Liver (tissue), 9 donors: ENCODE measurements around the gene DNAH3. TPM values are rescaled to one million over a fixed set of nuclear protein-coding genes. Genes with fewer than 3 reads are reported as not detected.

Experiments used
- DNase-seq: peaks from one replicate; pipeline ENCODE4 v3.0.0-alpha.2; 2017; ENCODE audit warnings: low spot score
- H3K27ac ChIP-seq, 2 donors: one replicate each; pipeline ENCODE4 v1.7.0; 2013; ENCODE audit warnings: inconsistent platforms in 2 of 2, low read length in 2 of 2, control low read depth in 1 of 2, low read depth in 1 of 2, mild to moderate bottlenecking in 1 of 2
- H3K27me3 ChIP-seq, 4 donors: one replicate each; pipeline versions ENCODE4 v1.6.1 to v1.7.0; 2013; ENCODE audit warnings: low read length in 3 of 4, inconsistent platforms in 1 of 4, mild to moderate bottlenecking in 1 of 4, moderate library complexity in 1 of 4; ENCODE audit not compliant: control insufficient read depth in 4 of 4, insufficient read depth in 4 of 4
- H3K36me3 ChIP-seq, 4 donors: one replicate each; pipeline versions ENCODE4 v1.6.1 to v1.7.0; 2013; ENCODE audit warnings: low read length in 3 of 4, mild to moderate bottlenecking in 3 of 4, low read depth in 1 of 4, moderate library complexity in 1 of 4; ENCODE audit not compliant: control insufficient read depth in 4 of 4, insufficient read depth in 3 of 4
- H3K4me1 ChIP-seq, 4 donors: one replicate each; pipeline versions ENCODE4 v1.6.1 to v1.7.0; 2013; ENCODE audit warnings: low read length in 3 of 4, mild to moderate bottlenecking in 3 of 4, moderate library complexity in 1 of 4; ENCODE audit not compliant: control insufficient read depth in 4 of 4, insufficient read depth in 4 of 4
- H3K4me3 ChIP-seq, 3 donors: one replicate each; pipeline versions ENCODE4 v1.6.1 to v1.7.0; 2013; ENCODE audit warnings: low read length in 3 of 3, control low read depth in 1 of 3, low read depth in 1 of 3, mild to moderate bottlenecking in 1 of 3
- H3K9ac ChIP-seq, 2 donors: one replicate each; pipeline ENCODE4 v1.7.0; 2013; ENCODE audit warnings: low read length in 2 of 2, mild to moderate bottlenecking in 2 of 2, moderate library complexity in 2 of 2, control low read depth in 1 of 2, low read depth in 1 of 2
- H3K9me3 ChIP-seq, 4 donors: one replicate each; pipeline versions ENCODE4 v1.6.1 to v1.7.0; 2013; ENCODE audit warnings: low read length in 3 of 4; ENCODE audit not compliant: control insufficient read depth in 4 of 4
- EGR1 ChIP-seq, 2 donors: IDR thresholded peaks; 2 replicates each; pipeline ENCODE4 v1.6.1; 2016 to 2018; ENCODE audit warnings: antibody characterized with exemption in 2 of 2, low read depth in 2 of 2
- FOXA1 ChIP-seq: IDR thresholded peaks from 2 replicates; pipeline ENCODE4 v1.6.1; 2016; ENCODE audit warnings: antibody characterized with exemption
- GABPA ChIP-seq, 2 donors: IDR thresholded peaks in 1 of 2; conservative IDR thresholded peaks in 1 of 2; 2 replicates each; pipeline ENCODE4 v1.6.1; 2016; ENCODE audit warnings: antibody characterized with exemption in 2 of 2, mild to moderate bottlenecking in 1 of 2, moderate library complexity in 1 of 2
- HNF4A ChIP-seq, 2 donors: conservative IDR thresholded peaks; 2 replicates each; pipeline ENCODE4 v1.6.1; 2016; ENCODE audit warnings: antibody characterized with exemption in 2 of 2, mild to moderate bottlenecking in 2 of 2
- HNF4G ChIP-seq: IDR thresholded peaks from 2 replicates; pipeline ENCODE4 v1.6.1; 2016; ENCODE audit warnings: antibody characterized with exemption
- JUND ChIP-seq, 2 donors: IDR thresholded peaks; 2 replicates each; pipeline ENCODE4 v1.6.1; 2016; ENCODE audit warnings: antibody characterized with exemption in 2 of 2
- RAD21 ChIP-seq, 2 donors: IDR thresholded peaks; 2 replicates each; pipeline ENCODE4 v1.6.1; 2016; ENCODE audit warnings: antibody characterized with exemption in 2 of 2, mild to moderate bottlenecking in 2 of 2
- RXRA ChIP-seq, 2 donors: IDR thresholded peaks; 2 replicates each; pipeline ENCODE4 v1.6.1; 2017 to 2018; ENCODE audit warnings: antibody characterized with exemption in 2 of 2, mild to moderate bottlenecking in 1 of 2
- SP1 ChIP-seq: IDR thresholded peaks from 2 replicates; pipeline ENCODE4 v1.6.1; 2018; ENCODE audit warnings: antibody characterized with exemption, mild to moderate bottlenecking
- TAF1 ChIP-seq: conservative IDR thresholded peaks from 2 replicates; pipeline ENCODE4 v1.6.1; 2016; ENCODE audit warnings: antibody characterized with exemption, mild to moderate bottlenecking
- YY1 ChIP-seq: IDR thresholded peaks from 2 replicates; pipeline ENCODE4 v1.6.1; 2016; ENCODE audit warnings: antibody characterized with exemption, mild to moderate bottlenecking
- WGBS: extraction: QIAGEN DNeasy Blood & Tissue Kit; methylation state at CpG from one replicate; pipeline ENCODE4 v1.1.7; 2013; 5-methylcytosine and 5-hydroxymethylcytosine counted together
- polyA plus RNA-seq, 2 donors: library from polyadenylated mRNA; stranded (reverse) in 1 of 2; unstranded in 1 of 2; fragments of 200-250 nt in 1 of 2; fragments of >200 nt in 1 of 2; fragmentation: Nextera tagmentation in 1 of 2; extraction: Ambion mirVana in 1 of 2; gene quantifications; one replicate each; pipeline versions ENCODE4 v1.2.1 to v1.2.3, GENCODE V29; 2013 to 2015
- total RNA-seq, 2 donors: library from RNA; depleted of rRNA; stranded (reverse); fragments of >200 nt; gene quantifications; one replicate each; pipeline ENCODE4 v1.2.3, GENCODE V29; 2014
- TF ChIP-seq, protein P1 (sequence below): IDR thresholded peaks from 2 replicates; pipeline ENCODE4 v1.6.1; 2016; ENCODE audit warnings: antibody characterized with exemption, mild to moderate bottlenecking
- TF ChIP-seq, protein P2 (sequence below): IDR thresholded peaks from 2 replicates; pipeline ENCODE4 v1.6.1; 2016; ENCODE audit warnings: antibody characterized with exemption
- TF ChIP-seq, protein P3 (sequence below): IDR thresholded peaks from 2 replicates; pipeline ENCODE4 v1.6.1; 2016; ENCODE audit warnings: antibody characterized with exemption
- TF ChIP-seq, protein P4 (sequence below): IDR thresholded peaks from 2 replicates; pipeline ENCODE4 v1.6.1; 2016; ENCODE audit warnings: antibody characterized with exemption
- donor health status: healthy.
- donor health status: healthy.
- donor health status: healthy.
- donor health status: healthy.
- donor health status: healthy.

DNAH3 gene
- total and polyA plus RNA-seq, 4 donors = not detected

DNA sequence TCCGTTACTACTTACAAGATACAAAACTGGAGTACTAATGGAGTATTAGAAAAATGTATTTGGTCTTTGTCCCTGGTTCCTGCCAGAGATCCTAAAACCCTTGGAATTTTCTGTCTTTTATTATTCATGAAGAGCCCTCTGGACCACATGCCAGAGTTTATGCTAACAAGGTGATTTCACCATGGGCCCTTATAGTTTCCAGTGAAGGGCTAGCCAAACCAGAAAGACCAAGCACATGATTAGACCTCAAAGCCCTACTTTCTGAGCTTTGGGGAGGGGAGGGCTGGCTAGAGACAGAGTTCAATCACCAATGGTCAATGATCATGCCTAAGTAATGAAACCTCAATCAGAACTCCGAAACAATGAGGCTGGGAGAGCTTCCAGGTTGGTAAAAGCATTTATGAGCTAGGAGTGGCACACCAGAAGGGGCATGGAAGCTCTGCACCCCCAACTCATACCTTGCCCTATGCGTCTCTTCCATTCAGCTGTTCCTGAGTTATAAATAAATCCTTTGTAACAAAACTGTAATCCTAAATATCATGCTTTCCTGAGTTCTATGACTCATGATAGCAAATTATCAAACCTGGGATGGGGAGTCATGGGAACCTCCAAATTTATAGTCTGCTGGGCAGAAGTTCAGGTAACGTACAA, 260.9 kb downstream of the DNAH3 start:
- Histone ChIP-seq H3K36me3 (peaks cover 0 to 7% (median 5%) of the 10 kb centered on the region in 4 donors), H3K27me3 (no peaks in the 10 kb centered on the region), H3K4me1 (peaks cover 18 to 60% (median 51%) of the 10 kb centered on the region in 4 donors), H3K9ac (no peak overlapping the region), H3K9me3 (no peaks in the 10 kb centered on the region), H3K27ac (peak overlapping the region in 1 of 2 donors; percentile 54), H3K4me3 (no peak overlapping the region)
- DNase-seq = no peak
- TF ChIP-seq HNF4G (peak; percentile 33), TAF1 (no peak), SP1 (peak; percentile 16), RAD21 (IDR thresholded peaks at IDR 0.05) (peak in 1 of 2 donors; percentile 10), RXRA (IDR thresholded peaks at IDR 0.05) (peak in 1 of 2 donors; percentile 18), EGR1 (IDR thresholded peaks at IDR 0.05; ENCODE audit: low read depth in 2 of 2) (no peak), HNF4A (conservative IDR thresholded peaks at IDR 0.05) (peak; percentile 66 to 75)
- TF ChIP-seq, protein P1, sequence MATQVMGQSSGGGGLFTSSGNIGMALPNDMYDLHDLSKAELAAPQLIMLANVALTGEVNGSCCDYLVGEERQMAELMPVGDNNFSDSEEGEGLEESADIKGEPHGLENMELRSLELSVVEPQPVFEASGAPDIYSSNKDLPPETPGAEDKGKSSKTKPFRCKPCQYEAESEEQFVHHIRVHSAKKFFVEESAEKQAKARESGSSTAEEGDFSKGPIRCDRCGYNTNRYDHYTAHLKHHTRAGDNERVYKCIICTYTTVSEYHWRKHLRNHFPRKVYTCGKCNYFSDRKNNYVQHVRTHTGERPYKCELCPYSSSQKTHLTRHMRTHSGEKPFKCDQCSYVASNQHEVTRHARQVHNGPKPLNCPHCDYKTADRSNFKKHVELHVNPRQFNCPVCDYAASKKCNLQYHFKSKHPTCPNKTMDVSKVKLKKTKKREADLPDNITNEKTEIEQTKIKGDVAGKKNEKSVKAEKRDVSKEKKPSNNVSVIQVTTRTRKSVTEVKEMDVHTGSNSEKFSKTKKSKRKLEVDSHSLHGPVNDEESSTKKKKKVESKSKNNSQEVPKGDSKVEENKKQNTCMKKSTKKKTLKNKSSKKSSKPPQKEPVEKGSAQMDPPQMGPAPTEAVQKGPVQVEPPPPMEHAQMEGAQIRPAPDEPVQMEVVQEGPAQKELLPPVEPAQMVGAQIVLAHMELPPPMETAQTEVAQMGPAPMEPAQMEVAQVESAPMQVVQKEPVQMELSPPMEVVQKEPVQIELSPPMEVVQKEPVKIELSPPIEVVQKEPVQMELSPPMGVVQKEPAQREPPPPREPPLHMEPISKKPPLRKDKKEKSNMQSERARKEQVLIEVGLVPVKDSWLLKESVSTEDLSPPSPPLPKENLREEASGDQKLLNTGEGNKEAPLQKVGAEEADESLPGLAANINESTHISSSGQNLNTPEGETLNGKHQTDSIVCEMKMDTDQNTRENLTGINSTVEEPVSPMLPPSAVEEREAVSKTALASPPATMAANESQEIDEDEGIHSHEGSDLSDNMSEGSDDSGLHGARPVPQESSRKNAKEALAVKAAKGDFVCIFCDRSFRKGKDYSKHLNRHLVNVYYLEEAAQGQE = no peak
- 75% methylated on average over 4 of the region's 4 CpGs for WGBS

DNA sequence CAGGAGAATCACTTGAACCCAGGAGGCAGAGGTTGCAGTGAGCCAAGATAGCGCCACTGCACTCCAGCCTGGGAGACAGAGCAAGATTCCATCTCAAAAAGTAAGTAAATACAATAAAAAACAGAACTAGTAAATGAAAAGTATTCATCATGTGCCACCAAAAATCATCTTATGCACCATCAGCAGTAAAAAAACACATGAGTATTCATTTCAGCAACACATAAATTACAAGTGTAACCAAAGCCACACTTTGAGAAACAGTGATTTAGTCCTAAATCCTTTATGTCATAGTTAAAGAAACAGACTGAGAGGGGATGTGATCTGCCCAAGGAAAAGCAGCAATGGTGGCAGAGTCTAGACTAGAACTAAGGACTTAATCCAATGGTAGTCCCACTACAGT, 263.4 kb downstream of the DNAH3 start:
- Histone ChIP-seq H3K9ac (no peak overlapping the region), H3K9me3 (no peaks in the 10 kb centered on the region), H3K27me3 (no peaks in the 10 kb centered on the region), H3K4me1 (peaks cover 18 to 73% (median 62%) of the 10 kb centered on the region in 4 donors), H3K4me3 (no peak overlapping the region), H3K27ac (peak overlapping the region in 1 of 2 donors; percentile 14), H3K36me3 (peaks cover 0 to 4% (median 0%) of the 10 kb centered on the region in 4 donors)
- 77% methylated on average over 1 of the region's 1 CpG for WGBS
- DNase-seq = no peak
- TF ChIP-seq SP1 = no peak
- TF ChIP-seq, protein P2, sequence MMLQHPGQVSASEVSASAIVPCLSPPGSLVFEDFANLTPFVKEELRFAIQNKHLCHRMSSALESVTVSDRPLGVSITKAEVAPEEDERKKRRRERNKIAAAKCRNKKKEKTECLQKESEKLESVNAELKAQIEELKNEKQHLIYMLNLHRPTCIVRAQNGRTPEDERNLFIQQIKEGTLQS = no peak
- no peak for TF ChIP-seq GABPA (IDR thresholded peaks at IDR 0.05 in 1 of 2, conservative IDR thresholded peaks at IDR 0.05 in 1 of 2)
- no peak for TF ChIP-seq HNF4G
- no peak for TF ChIP-seq YY1
- no peak for TF ChIP-seq JUND (IDR thresholded peaks at IDR 0.05)
- TF ChIP-seq HNF4A (conservative IDR thresholded peaks at IDR 0.05) = no peak

DNA sequence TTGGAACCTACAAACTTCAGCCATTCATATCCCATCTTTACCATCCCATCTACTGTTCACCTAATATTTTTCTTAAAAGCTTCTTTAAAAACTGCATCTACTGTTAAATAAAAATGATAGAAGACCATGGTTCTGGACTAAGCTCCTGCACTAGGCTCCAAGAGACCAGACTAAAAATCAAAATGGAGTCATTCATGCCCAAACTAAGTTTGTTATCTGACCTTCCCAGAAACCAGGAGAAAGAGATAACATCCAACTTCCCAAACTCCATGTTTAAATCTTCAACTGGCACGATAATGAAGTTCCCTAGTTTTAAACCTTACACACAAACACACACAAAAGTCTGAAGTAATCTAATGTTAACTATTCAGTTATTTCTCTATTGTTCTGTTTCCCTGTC, 264.3 kb downstream of the DNAH3 start:
- Histone ChIP-seq H3K9me3 (no peaks in the 10 kb centered on the region), H3K4me1 (peaks cover 17 to 77% (median 68%) of the 10 kb centered on the region in 4 donors), H3K36me3 (no peaks in the 10 kb centered on the region), H3K27me3 (no peaks in the 10 kb centered on the region), H3K9ac (no peak overlapping the region), H3K4me3 (no peak overlapping the region), H3K27ac (no peak overlapping the region)
- DNase-seq = no peak
- 0% methylated on average over 1 of the region's 1 CpG for WGBS
- no peak for TF ChIP-seq EGR1 (IDR thresholded peaks at IDR 0.05; ENCODE audit: low read depth in 2 of 2)
- TF ChIP-seq, protein P3, sequence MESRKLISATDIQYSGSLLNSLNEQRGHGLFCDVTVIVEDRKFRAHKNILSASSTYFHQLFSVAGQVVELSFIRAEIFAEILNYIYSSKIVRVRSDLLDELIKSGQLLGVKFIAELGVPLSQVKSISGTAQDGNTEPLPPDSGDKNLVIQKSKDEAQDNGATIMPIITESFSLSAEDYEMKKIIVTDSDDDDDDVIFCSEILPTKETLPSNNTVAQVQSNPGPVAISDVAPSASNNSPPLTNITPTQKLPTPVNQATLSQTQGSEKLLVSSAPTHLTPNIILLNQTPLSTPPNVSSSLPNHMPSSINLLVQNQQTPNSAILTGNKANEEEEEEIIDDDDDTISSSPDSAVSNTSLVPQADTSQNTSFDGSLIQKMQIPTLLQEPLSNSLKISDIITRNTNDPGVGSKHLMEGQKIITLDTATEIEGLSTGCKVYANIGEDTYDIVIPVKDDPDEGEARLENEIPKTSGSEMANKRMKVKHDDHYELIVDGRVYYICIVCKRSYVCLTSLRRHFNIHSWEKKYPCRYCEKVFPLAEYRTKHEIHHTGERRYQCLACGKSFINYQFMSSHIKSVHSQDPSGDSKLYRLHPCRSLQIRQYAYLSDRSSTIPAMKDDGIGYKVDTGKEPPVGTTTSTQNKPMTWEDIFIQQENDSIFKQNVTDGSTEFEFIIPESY = no peak
- TF ChIP-seq RXRA (IDR thresholded peaks at IDR 0.05) = no peak
- TF ChIP-seq, protein P1 = no peak
- no peak for TF ChIP-seq RAD21 (IDR thresholded peaks at IDR 0.05)
- no peak for TF ChIP-seq HNF4G
- TF ChIP-seq, protein P4, sequence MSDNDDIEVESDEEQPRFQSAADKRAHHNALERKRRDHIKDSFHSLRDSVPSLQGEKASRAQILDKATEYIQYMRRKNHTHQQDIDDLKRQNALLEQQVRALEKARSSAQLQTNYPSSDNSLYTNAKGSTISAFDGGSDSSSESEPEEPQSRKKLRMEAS = no peak
- TF ChIP-seq, protein P2 = no peak
- no peak for TF ChIP-seq SP1
- TF ChIP-seq FOXA1 = no peak
- no peak for TF ChIP-seq HNF4A (conservative IDR thresholded peaks at IDR 0.05)
- no peak for TF ChIP-seq TAF1
